MV-4-11 (cell line): Measurements from ENCODE around the gene DDX3X.
"Not testable (repeated sequence)": the region's sequence is repeated elsewhere in the genome, so short reads cannot be mapped to it uniquely, and the experiment has no call there.

Source experiments
- DNase-seq: peaks from one replicate; lab custom pipeline; 2025; lab: John Stamatoyannopoulos, UW

DDX3X gene

DNA sequence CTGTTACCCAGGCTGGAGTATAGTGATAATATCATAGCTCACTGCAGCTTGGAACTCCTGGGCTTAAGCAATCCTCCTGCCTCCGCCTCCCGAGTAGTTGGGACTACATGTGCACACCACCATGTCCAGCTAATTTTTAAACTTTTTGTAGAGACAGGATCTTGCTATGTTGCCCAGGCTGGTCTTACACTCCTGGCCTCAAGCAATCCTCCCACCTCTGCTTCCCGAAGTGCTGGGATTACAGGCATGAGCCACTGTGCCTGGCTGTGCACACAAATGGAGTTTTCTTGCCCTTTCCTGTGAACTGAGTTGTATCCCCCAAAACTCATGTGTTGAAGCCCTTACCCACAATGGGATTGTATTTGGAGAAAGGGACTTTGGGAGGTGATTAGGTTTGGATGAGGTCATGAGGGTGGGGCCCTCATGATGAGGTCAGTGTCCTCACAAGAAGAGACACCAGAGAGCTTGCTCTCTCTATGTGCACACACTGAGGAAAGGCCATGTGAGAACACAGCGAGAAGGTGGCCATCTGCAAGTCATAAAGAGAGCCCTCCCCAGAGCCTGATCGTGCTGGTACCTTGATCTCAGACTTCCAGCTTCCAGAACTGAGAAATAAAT, 40.1 kb downstream of the DDX3X start:
- no peak for DNase-seq

DNA sequence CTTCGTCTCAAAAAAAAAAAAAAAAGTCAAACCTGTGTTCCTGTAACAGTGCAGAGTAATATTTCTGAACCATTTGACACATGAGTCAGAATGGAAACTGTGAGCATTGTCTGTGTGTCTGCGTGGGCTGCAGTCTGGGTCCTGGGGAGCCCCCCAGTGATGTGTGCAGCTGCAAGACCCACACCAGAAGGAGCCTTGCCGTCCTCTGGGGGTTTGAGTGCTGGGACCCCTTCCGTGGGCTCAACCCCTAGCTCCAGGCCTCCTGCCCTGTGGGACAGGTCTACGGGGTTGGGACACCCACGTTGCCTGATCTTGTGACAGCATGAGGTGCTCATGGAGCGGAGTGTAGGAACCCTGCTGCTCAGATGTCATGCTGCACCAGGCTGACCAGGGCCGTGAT, 43.7 kb downstream of the DDX3X start:
- DNase-seq = no peak

DNA sequence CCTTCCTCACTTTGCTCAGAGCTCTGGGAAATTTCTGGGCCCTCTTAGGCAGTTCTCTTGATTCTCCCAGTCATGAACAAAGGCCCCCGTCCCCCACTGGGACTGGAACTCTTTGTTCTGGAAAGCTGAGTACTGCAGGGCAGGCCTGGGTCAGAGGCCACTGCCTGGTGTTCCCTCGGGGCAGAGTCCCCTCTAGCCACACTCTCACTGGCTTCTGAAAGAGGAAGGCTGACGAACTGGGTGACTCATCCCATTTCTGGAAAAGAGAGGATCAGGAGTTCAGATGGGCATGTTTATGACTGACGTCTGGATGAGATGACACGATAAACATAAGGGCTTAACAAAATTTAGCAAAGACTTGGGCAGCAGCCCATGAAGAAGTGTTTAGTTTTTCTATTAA, 47.7 kb downstream of the DDX3X start:
- DNase-seq = peak; percentile 69

DNA sequence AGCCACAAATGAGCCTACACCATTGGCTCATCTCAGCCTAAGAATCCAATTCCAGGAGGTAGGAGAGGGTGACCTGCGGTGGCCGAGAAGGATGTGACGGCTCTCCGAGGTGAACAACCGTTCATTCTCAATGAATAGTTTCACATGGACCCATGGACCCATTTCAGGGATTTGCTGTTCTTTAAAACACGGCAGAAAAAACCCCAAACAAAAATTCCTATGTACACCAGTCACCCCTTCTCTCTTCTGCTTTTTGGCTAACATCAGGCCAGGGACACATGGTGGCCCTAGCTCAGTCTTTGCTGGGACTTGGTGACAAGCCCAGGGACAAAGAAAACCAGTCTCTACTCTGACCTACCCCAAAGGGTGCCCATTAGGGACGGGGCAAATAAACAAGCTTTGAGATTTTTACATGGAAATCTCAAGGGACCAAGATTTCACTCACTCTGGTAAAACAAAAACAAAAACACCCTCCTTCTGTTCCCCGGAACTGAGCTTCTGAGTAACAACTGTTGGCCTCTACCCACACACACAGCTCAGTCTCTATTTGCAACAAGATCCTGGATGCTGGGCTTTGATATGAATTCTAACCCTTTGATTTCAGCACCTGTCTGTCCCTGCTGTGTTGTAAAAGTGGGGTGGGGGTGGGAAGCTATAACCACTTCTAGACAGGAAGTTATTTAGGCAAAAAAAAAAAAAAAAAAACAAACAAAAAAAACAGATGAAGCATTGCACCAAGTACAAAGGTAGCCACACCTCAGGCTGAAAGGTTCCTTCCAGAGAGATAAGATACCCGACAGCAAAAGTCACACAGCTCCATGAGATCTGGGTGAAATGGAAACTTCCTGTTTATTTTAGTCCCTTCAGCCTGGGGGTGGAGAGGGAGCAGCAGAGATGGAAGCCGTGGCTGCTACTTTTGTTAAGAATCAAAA, 49.0 kb downstream of the DDX3X start:
- peak; percentile 5 for DNase-seq

DNA sequence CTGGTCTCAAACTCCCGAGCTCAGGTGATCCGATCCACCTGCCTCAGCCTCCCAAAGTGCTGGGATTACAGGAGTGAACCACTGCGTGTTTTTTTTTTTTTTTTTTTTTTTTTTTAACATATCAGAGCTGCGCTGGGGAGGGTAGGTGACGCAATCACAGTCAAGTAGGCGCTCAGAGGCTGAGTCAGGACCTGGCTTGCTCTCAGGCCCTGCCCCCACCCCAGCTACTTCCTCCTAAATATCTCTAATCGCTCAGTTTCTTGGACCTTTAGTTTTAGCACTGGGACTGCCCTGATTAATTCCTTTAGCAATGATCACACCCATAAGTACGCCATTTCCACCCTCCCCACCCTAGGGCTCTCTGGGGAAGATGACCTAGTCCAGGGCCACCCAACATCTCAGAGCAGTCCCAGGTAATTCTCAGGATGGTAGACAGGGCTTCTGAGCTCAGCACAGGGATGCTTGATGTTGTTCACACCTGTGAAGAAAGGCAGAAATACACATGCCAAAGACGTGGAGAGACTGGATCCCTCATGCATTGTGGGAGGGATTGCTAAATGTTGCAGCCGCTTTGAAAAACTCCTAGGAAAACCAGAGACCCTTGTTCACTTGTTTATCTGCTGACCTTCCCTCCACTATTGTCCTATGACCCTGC, 50.2 kb downstream of the DDX3X start:
- DNase-seq = peak; percentile 83

DNA sequence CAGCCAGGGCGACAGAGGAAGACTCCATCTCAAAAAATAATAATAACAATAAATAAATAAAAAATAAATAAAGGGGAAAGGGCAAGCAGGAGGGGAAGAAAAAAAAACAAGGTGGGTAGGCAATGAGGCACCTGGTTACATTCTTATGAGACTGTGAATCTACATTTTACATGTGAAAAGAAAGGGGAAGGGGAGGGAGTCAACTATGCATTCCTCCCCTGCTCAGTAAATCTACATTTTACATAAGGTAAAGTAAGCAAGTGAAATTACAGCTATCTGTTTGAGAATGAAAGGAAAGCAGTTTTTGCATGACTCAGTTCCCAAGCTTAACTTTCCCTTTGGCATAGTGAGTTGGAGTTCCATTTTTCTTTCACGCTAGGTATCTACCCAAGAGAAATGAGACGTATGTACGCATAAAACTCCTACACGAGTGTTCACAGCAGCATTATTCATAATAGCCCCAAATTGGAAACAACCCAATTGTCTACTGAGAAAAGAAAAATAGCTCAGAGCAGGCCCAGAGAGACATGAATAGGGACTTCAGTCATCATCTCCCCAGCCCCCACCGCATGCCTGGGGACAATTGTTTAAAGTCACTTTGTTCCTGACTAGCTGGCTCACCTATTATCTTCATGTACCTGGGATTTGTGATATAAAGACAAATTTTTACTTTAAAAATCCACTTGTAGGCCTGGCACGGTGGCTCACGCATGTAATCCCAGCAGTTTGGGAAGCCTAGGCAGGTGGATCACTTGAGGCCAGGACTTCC, 52.4 kb downstream of the DDX3X start:
- DNase-seq = no peak

DNA sequence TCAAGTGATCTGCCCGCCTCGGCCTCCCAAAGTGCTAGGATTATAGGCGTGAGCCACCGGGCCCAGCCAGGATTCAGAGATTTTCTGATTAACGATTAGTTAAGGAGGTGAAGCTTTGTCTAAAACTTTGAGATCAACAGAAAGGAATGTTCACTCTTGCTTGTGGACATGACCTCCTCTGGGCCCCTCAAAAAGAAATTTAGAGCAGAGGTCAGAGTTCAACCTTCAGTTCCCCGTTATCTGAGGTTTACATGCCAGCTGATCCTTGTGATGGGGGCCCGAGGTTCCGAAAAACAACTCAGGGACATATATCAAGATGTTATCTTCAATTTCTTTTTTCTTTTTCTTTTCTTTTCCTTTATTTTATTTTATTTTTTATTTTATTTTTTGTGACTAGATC, 54.6 kb downstream of the DDX3X start:
- DNase-seq = no peak

DNA sequence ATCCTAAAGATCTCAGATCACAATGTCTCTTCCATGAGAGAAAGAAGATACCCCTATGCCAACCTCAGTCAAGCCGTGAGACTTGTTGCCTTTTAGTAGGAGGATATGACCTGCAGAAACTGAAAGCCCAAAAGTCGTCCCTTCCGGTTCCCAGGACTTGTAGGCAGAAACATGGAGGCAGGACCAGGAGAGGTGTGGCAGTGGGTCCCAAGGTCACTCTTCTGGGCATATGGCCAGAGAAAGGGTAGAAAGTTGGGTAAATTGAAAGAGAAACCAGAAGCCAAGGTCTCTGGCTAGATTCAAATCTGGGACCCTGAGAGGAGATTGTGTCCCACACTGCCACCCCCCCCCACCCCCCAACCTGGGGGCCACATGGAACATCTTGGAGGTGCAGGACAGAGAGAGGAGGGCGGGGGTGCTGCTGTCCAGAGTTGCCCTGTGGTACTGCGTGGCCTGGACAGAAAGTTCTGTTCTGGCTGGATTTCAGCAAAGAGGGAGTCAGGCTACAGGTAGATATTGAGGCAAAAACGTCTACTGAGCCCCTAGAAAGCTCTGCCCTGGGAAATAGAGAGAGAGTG, 55.4 kb downstream of the DDX3X start:
- DNase-seq = no peak

DNA sequence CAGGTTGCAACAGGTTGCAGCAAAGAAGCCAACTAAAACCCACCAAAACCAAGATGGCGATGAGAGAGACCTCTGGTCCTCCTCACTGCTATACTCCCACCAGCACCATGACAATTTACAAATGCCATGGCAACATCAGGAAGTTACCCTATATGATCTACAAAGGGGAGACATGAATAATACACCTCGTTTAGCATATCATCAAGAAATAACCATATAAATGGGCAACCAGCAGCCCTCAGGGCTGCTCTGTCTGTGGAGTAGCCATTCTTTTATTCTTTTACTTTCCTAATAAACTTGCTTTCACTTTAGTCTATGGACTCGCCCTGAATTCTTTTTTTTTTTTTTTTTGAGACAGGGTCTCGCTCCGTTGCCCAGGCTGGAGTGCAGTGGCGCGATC, 56.6 kb downstream of the DDX3X start:
- not testable (repeated sequence) for DNase-seq

DNA sequence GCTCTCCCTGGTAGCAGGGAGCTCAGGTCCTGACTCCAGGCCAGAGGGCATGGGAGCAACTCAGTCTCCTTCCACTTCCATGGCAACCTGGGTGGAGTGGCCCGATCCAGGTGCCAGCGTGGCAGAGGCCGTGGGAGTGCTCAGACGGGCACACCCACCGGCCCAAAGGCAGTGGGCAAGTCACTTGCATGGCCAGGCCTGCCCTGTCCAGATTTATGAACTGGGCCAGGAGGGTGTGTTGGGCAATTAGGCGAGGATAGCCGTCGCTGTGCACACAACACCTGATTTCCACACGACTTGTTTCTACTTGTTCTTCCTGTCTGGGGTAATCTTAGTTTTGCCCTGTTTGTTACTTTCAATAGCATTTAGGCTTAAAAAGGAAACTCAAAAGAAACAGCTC, 57.6 kb downstream of the DDX3X start:
- DNase-seq = no peak

DNA sequence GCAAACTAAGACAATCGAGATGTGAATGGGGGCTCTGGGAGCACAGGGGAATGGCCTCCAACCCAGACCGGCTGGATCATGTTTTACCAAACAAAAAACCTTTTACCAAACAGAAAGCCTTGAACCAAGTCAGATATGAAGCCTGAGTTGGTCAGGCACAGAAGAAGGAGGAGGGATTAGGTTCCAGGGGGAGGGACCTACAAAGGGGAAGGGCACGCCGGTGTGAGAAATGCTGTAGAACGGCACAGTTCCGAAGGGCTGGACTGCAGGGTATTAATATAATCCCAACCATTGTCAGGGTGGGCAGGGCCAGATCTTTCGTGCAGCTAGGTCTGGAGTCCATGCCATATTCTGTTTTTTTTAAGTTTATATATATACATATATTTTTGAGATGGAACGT, 60.3 kb downstream of the DDX3X start:
- no peak for DNase-seq

DNA sequence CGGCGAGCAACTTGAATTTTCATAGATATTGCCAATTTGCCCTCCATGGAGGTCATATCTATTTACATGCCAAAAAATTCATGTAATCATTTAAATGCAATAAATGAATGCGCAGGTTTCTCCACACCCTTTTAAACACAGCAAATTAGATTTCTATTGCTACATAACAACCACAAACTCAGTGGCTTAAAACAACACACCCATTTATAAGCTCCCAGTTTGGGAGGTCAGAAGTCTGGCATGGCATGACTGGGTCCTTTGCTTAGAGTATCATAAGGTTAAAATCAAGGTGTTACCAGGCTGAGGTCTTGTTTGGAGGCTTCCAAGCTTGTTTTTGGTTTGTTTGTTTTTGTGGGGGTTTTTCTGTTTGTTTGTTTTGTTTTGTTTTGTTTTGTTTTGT, 63.3 kb downstream of the DDX3X start:
- no peak for DNase-seq

DNA sequence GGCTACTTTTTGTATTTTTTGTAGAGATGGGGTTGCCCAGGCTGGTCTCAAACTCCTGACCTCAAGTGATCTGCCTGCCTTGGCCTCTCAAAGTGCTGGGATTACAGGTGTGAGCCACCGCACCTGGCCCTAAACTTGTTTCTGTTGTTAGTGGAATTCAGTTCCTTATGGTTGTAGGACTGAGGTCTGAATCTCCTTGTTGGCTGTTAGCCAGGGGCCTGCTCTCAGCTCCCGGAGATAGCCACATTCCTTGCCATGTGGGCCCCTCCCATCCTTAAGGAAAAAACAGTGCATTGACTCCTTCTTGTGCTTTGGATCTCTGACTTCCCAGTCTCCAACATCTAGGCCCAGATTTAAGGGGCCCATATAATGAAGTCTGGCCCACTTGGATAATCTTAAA, 63.8 kb downstream of the DDX3X start:
- no peak for DNase-seq

DNA sequence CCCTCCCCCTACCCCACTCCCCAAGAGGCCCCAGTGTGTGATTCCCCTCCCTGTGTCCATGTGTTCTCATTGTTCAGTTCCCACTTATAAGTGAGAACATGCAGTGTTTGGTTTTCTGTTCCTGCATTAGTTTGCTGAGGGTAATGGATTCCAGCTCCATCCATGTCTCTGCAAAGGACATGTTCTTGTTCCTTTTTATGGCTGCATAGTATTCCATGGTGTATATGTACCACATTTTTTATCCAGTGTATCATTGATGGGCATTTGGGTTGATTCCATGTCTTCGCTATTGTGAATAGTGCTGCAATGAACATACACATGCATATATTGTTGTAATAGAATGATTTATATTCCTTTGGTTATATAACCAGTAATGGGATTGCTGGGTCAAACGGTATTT, 68.6 kb downstream of the DDX3X start:
- DNase-seq = not testable (repeated sequence)

DNA sequence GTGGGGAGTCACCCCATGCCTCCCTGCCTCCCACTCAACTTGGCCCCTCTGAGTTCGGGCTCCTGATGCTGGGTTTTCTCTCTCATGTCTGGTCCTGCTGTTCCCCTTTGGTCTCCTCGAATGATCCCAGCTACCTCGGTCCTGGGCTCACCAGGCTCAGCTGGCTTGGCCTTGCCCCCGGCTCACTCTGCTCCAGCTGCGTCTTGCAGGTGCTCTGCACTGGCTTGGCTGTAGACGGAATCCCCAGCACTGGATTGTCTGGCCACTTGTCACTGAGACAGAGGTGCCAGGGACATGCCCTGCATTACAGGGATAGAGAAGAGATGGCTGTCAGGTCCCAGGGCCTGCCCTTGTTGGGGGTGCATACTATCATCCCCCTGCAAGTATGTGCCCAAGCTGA, 71.6 kb downstream of the DDX3X start:
- no peak for DNase-seq

DNA sequence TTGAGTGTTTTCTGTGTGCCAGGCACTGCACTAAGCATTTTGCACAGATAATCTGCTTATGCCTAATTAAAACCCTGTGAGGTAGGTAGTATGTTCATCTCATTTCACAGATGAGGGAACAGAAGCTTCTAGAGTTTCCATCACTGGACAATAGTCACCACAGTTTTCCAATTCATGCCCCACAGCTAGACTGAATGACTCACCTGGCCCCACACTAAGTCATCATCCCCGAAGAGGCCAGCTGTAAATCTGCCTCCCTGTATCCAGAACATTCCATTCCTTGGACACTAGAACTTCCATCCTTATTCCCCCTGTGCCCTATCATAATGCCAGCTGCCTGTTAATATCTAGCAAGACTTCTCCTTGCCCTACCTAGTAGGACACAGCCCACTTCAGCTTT, 72.2 kb downstream of the DDX3X start:
- DNase-seq = no peak

DNA sequence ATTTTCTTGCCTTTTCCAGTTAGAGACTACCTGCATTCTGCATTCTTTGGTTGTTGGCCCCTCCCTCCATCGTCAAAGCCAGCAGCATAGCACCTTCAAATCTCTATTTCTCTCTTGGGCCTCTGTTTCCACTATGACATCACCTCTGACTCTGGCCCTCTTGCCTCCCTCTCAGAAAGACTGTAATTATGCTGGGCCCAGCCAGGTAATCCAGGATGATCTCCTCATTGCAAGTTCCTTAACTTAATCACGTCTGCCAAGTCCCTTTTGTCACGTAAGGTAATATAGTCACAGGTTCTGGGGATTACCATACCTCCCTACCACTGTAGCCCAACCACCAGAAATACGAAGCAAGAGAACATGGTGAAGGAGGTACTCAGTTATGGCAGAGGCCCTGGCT, 73.9 kb downstream of the DDX3X start:
- no peak for DNase-seq

DNA sequence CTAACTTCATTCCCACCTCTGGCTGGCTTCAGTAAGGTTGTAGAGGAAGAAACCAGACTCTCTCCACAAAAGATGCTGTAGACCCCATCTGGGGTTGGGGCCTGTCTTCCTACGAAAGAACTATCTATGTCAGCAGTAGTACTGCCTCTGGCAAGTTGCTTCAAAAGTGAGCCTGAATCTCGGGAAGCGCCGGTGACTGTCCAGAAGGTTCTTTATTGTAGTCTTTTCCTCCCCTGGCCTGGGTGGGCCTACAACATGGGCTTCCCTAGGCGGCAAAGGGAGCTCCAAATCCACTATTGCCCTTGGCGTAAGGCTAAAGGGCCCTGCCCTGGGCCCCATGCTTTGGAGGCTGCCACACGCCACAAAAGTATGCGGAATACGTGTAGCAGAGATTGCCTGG, 74.6 kb downstream of the DDX3X start:
- DNase-seq = no peak

DNA sequence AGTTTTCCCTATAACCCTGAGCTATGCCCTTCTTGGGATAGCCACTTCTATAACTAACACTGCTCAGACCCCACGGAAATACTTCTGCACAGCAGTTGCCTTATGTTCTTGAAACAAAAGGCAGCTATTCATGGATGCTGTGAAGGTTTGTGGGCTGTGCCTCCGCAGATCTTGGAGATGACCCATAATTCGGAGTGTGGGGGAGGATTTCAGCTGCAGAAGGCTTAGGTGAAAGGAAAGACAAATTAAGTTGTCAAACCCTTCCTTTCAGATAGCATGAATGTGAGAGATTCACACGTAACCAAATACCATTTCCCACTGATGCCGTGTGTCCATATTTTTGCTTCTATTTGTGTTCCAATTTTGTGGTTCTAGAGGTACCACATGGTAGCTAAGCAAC, 75.0 kb downstream of the DDX3X start:
- no peak for DNase-seq

DNA sequence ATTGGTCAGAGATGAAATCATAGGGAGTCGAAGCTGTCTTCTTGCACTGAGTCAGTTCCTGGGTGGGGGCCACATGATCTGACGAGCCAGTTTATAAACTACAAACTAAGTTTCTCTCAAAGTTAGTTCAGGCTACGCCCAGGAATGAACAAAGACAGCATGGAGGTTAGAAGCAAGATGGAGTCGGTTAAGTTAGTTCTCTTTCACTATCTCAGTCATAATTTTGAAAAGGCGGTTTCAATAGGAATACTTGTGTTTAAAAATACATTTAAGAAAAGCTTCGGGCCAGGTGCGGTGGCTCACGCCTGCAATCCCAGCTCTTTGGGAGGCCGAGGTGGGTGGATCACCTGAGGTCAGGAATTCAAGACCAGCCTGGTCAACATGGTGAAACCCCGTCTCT, 77.3 kb downstream of the DDX3X start:
- not testable (repeated sequence) for DNase-seq

DNA sequence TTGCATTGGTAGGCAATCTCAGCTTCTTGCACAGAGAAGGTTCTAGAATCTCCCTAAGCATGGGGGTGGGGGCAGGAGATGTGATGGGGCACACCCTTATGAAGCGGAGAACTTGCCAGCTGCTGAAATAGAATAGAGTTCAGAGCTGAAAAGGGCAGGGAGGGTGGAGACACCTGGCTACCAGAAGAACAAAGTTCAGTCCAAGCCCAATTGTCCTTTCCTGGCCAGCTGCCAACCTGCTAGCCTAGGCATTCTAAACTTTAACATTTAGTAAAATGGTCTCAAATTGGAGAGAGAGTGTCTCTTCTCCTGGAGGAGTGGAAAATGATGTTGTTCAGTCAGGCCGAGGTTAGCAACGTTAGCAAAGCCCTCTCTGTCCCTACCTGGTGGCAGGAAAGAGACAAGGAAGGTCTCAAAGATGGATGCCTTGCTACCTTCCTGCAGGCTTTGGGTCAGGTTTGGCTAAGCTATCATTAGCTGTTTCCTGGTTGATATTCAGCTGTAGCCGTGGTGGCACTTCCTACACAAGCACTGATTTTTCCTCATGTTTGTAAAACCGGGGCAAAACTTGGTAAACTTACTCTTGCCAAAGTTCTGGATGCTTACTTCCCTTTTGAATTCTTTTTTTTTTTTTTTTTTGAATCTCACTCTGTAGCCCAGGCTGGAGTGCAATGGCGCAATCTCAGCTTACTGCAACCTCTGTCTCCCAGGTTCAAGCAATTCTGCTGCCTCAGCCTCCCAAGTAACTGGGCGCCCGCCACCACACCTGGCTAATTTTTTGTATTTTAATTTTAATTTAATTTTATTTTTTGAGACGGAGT, 78.5 kb downstream of the DDX3X start:
- DNase-seq = peak; percentile 38
